DLD1 (cell line): ENCODE measurements around the gene CDK4.
"Not testable (repeated sequence)": the region's sequence is repeated elsewhere in the genome, so short reads cannot be mapped to it uniquely, and the experiment has no call there.

Source experiments
- in situ Hi-C: cut with HindIII; loops from 2 replicates; pipeline ENCODE4 v1.10.0; 2017; ENCODE audit warnings: low sequenced_read_pairs

The CDK4 gene

DNA sequence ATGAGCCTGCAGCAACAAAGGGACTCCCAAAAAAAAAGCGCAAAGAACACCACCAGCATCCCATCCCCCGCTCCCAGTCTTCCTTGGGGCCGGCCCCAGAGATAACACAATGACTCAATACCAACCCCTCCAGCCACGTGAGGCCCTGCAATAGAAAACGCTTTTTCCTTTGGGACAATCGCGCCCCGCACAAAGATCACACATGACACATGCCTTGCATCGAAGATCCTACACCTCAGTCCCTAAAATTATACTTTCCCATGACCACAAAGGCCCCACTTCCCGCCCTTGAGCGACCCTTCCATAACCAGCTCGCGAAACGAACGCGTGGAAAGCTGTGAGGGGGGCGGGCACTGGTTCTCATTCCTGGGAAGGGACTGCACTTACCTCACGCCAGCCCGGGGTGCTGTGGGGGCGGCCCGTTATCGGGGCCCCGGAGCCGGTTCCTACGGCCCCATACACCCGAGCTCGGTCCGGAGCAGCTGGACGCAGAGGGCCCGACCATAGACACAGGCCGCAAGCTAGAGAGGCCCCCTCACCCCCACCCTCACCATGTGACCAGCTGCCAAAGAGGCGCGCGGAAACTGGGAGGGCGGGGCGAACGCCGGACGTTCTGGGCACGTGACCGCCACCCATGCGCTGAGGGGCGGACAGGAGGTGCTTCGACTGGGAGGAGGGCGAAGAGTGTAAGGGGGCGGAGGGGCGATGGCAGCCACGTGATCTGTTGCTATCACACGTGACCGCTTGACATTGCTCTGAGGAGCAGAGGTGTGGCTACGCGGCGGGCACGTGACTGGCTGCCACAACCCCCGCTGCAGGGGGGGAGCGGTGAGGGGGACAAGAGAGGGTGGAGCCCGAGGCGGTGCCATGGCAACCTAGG, at the start of gene CDK4:
Gene CDK4, minus strand, starts transcription at position 523 of the 880 bp plus-strand sequence. CDS start 593 bp downstream, outside the sequence.
- in situ Hi-C loops = no loop called here

DNA sequence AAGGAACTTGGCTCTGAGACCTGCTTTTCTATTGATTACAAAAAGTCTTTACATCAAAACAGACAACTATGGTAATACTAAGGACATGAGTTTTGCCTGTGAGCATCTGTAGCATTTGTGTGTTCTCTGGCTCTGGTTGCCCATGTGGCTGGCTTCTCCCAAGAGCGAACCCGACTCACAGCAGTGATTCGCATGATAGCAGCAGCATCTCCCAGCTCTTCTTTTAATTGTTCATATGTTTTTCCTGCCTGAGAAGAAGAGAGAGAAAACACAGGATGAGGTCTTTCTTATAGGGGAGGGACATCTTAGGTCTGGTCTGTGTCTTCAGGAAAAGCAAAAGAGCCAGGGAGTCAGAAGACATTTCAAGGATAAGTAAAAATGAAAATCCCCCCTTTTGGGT, 48.9 kb upstream of the CDK4 start:
- in situ Hi-C loops = no loop called here

DNA sequence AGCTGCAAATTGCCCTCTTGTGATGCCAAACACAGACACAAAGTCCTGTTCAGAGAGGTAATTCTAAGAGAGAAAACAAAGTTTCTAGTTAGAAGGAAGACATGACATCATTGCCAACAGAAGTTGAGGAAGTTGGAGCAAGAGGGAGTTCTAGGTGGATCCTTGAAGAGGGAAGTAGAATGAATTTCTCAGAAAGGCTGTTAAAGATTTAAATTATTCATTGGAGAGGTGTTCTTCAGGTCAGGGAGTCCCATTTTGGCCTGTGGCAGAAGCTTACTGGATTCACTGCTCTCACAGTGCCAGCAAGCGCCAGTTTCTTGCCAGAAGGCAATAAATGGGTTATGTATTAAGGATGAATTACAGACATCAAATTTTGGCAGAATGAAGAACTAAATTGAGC, 45.8 kb upstream of the CDK4 start:
- in situ Hi-C loops = no loop called here

DNA sequence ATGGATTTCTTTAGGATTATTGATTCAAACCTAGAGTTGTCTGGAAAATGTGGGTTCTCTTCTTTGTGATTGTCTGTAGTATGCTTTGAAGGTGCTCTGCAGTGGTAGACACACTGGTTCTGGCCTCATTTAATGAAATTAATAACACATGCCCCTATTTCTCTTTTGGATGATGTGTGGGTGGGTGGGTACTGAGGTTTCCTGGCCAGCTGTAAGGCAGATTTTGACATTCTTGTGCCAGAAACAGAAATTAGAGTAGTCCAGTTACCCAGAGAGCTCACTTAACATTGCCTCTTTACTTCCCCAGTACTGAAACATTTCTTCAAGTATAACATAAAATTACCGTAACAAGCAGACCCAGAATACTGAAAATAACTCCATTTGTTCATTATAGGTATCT, 44.9 kb upstream of the CDK4 start:
- in situ Hi-C loops = no loop called here

DNA sequence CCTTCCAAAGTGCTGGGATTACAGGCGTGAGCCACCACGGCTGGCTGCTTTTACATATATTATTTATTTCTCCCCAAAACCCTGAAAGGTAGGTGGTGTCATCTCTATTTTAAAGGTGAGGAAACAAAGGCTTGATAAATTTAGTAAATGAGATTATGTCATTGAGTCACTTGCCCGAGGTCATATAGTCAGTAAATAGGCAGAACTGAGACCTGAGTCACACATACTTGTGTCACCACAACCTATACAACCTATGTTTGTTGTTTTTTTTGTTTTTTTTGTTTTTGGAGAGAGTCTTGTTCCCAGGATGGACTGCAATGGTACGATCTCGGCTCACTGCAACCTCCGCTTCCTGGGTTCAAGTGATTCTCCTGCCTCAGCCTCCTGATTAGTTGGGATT, 43.2 kb upstream of the CDK4 start:
- in situ Hi-C loops = no loop called here

DNA sequence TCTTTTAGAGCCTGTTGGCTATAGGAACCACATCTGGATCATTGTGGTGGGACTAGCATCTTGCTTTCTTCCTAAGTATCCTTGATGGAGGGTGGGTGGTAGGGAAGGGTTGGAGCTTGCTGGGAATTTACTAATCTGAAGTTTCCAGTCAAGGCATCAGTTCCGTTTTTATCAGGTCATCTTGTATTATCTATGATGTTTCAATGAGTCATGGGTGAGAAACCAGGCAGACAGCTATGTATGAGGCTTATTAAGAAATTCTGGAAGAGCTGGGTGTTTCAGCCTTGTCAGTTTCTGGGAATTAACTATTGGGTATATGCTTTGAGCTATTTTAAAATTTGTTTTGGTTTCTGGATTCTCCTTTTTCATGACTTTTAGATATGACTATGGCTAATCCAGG, 41.8 kb upstream of the CDK4 start:
- in situ Hi-C loops = no loop called here

DNA sequence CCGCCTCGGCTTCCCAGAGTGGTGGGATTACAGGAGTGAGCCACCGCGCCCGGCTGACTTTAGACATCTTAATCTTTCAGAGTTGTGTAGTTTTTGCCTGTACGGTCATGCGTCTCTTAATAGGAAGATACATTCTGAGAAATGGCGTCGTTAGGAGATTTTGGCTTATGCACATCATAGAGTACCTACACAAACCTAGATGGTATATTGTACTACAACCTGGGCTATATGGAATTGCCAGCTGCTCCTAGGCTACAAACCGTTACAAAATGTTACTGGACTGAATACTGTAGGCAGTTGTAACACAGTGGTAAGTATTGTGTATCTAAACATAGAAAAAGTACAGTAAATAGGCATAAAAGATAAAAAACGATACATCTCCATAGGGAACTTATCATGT, 31.8 kb upstream of the CDK4 start:
- in situ Hi-C loops = no loop called here

DNA sequence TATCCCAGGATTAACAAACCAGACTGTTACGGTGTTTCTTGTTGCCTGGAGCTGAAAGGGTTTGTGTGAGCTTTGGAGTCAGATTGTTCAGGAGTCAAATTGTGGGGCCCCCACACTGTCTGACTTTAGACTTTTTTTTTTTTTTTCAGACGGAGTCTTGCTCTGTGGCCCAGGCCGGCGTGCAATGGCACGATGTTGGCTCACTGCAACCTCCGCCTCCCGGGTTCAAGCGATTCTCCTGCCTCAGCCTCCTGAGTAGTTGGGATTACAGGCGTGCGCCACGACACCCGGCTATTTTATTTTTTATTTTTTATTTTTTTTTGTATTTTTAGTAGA, 31.3 kb upstream of the CDK4 start:
- in situ Hi-C loops = no loop called here

DNA sequence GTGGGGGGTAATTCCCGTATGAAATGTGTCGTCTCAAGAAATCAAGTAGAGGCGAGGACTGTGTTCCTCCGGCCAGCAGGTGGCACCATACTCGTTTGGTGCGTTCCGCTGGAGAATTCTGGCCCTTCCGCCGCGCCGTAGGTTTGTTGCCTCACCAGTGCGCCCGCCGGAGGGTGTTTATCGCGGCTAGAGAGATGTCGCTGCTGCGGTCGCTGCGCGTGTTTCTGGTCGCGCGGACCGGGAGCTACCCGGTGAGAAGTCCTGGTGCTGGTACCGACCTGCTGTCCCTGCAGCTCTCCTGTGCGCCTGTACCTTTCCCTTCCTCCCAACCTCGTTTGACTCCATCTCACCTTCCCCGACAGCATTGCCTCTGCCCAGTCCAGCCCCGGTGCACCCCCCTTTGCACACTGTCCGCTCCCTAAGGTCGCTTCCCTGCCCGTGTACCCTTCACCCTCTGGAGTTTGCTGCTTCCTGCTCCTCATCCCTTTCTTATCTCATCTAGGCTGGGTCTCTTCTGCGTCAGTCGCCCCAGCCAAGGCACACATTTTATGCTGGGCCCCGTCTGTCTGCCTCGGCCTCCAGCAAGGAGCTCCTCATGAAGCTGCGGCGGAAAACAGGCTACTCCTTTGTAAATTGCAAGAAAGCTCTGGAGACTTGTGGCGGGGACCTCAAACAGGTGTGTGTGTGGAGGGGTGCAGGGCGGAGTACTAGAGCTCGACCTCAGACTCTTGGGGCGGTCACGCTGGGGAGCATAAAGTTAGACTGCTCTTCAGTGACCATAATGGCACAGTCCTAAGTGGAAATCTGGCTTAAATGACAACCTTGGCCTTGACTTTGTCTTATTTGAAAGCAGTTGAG, 30.7 kb upstream of the CDK4 start, which contains the start of gene TSFM:
Gene TSFM, plus strand, starts transcription at position 180 of the 858 bp plus-strand sequence. Its CDS starts 15 bp downstream, at position 195.
- in situ Hi-C loops = no loop called here

DNA sequence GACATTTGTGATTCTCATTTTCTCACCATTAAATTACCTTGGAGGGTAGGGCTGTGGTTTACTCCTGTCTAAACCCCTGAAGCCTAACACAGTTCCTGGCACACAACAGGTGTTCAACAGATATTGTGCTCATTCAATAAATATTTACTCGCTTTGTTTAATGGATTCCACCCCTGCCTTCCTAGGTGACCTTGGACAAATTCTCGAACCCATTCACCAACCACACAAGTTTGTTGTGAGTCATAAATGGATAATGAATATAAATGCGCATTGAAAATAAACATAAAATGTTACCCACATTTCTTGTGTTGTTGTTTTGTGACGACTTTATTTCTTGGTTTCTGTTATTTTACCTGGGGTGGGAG, 30.1 kb upstream of the CDK4 start:
- in situ Hi-C loops = no loop called here

DNA sequence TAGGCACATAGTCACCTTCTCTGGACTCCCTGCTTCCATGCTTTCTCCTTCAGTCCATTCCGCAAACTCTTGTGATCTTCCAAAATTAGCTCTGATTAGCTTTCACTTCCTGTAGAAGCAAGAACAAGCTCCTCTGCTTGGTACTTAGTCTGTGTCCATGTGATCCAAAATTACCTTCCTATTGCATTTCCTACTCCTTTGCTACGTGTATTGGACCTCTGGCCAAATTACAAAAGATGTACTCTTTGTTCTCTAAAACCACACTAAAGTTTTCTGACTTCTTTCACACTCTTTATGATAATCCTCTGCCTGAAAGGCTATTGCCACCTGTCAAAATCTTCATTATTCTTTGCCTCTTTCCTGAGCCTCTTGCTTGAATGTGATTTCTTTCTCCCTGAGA, 29.7 kb upstream of the CDK4 start:
- in situ Hi-C loops = no loop called here

DNA sequence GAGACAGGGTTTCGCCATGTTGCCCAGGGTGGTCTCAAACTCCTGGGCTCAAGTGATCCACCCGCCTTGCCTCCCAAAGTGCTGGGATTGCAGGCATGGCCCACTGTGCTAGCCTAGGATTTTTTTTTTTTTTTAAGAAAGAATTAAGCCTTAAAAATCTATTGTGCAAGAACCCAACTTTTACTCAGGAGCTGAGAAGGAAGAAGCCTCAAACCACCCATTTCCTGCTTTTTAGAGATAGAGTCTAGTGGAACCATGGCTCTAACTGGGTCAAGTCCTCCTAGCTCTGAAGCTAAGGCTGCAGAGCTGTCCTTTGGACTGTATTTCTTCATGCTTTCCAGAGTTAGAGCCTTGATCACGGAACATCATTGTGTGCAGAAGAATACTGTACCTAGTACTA, 29.1 kb upstream of the CDK4 start:
- in situ Hi-C loops = no loop called here

DNA sequence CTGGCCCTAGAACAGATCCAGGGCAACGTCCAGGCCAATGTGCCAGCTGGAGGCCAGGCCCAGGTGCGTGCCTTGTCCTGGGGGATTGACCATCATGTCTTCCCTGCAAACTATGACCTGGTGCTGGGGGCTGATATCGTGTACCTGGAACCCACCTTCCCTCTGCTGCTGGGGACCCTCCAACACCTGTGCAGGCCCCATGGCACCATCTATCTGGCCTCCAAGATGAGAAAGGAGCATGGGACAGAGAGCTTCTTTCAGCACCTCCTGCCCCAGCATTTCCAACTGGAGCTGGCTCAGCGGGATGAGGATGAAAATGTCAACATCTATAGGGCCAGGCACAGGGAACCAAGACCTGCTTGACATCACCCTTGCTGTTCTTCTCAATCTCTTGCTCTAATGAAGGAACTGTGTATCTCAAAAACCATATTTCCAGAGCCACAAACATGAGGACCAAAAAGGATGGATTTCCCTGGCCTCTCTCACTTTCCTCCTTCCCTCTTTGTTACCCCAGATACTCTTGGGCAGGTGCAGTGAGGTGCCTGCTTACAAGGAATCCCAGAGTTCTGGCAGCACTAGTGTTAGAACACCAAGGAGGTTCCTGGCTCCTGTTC, 28.3 kb upstream of the CDK4 start:
- in situ Hi-C loops = no loop called here

DNA sequence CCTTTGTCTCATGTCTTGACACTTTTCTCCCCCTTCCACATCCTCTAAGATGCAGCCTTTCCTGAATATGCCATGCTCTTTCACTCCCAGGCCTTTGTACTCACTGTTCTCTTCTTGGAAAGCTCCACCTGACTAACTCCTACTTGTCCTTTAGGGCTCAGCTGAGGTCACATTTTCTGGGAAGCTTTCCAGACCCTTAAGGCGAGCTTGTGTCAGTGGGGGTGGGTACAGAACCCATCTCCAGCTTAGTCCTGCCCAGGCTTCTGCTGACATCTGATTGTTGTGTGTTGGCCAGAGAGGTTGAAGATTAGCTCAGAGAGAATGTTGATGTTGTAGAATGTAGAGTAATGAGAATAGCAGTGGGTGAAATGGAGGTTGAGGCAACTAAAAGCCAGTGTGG, 27.6 kb upstream of the CDK4 start:
- in situ Hi-C loops = no loop called here

DNA sequence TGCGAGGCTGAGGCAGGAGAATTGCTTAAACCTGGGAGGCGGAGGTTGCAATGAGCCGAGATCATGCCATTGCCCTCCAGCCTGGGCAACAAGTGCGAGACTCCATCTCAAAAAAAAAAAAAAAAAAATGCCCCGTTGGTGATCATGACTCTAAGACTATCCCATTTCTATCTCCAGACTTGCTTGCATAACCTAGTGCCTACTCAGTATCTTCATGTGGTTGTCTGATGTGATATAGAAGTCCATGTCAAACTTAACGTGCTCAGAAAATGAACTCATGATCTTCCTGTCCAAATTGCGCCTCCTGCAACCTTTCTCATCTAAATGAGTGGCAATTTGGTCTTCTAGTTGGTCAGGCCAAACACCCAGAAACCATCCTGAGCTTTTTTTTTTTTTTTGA, 25.8 kb upstream of the CDK4 start:
- in situ Hi-C loops = no loop called here

DNA sequence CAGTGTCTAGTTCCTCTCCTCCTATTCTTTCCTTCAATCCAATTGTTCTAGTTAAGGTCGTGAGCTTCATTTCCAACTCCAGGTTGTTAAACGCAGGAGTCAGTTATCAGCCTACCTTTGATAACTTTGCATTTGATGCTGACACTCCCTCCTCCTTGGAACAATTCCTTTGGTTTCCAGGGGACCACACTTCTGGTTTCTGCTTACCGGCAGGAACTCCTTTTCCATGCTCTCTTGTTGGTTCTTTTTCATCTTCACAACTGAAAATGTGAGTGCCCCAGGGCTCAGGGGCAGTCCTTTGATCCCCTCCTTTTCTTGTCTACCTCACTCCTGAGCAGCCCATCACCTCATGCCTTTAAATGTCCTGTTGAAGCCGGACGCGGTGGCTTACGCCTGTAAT, 25.3 kb upstream of the CDK4 start:
- in situ Hi-C loops = no loop called here

DNA sequence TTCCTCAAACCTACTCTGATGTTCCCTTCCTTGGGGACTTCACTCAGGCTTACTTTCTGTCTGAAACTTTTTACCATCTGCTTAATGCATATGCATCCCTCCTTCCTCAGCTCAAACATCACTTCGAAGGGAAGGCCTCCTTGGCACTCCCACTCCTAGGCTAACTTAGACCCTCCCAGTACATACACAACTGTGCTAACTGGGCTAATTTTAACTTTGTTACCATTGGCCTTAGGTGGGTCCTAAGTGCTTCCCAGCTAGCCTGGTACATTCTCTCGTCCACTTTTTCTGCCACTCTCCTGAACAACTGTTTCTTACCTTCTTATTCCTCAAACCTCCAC, 24.1 kb upstream of the CDK4 start:
- in situ Hi-C loops = no loop called here

DNA sequence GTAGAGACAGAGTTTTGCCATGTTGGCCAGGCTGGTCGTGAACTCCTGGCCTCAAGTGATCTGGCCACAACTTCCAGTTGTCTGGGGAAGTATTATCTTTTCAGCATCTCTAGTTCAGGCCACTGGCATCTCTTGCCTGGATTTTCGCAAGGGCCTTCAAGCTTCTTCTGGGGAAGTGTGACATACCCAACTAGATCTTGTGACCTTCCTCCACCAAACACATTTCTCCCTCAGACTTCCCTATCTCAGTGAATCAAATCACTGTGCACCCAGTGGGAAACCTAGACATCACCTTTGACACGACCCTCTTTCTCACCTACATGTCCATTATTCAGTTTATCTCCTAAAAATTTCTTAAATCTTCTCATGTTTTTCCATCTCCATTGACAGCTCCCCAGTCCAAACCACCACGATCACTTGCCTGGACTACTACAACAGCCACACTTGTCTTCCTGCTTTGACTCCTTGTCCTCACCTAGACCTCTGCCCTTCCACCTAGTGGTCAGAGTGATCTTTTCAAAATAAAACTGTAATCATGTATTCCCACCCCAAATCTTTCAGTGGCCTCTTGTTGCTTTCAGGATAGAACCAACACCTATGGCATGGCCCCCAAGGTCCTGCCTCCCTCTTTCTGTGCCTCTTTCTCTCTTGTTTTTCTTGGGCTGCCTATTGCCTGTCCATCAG, 23.6 kb upstream of the CDK4 start:
- in situ Hi-C loops = no loop called here

DNA sequence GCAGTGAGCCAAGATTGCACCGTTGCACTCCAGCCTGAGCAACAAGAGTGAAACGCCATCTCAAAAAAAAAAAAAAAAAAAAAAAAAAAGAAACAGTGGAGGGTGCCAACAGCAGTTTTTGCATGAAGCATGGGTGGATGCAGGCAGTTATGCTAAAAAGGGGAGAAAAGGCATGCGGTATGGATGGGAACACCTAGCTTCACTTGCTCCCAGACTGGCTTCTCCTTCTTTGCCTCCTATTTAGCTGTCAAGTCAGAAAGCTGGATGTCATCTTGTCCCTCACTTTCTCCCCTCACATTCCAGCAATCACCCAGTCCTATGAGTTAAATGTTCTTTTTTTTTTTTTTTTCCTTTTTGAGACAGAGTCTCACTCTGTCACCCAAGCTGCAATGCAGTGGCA, 22.9 kb upstream of the CDK4 start:
- in situ Hi-C loops = no loop called here

DNA sequence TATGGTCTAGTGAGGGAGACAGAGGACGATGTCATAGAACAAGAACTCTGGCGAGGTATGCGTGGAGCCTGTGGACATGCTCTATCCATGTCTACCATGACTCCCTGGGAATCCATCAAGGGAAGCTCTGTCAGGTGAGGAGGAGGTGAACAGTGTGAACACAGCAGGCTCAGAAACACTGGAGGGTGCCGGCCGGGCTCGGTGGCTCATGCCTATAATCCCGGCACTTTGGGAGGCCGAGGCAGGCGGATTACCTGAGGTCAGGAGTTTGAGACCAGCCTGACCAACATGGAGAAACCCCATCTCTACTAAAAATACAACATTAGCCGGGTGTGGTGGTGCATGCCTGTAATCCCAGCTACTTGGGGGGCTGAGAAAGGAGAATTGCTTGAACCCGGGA, 22.5 kb upstream of the CDK4 start:
- in situ Hi-C loops = not testable (repeated sequence)
